Neuronal stem cell (in vitro differentiated cells): ENCODE data around the gene MACROH2A1.

Source experiments
- DNase-seq: peaks from one replicate; pipeline ENCODE4 v3.0.0-alpha.2; 2013; ENCODE audit warnings: low spot score
- H2AFZ ChIP-seq: one replicate; pipeline ENCODE4 v1.6.1; 2013; ENCODE audit warnings: mild to moderate bottlenecking, low read length, inconsistent platforms
- H2AK5ac ChIP-seq: 2 replicates; pipeline ENCODE4 v1.6.1; 2013; ENCODE audit warnings: low read depth, mild to moderate bottlenecking, inconsistent platforms, low read length, moderate library complexity, mixed read lengths
- H2BK120ac ChIP-seq: 2 replicates; pipeline ENCODE4 v1.6.1; 2013; ENCODE audit warnings: low read depth, mild to moderate bottlenecking, inconsistent platforms, low read length, moderate library complexity, mixed read lengths
- H2BK12ac ChIP-seq: one replicate; pipeline ENCODE4 v1.6.1; 2013; ENCODE audit warnings: low read length, inconsistent platforms
- H2BK15ac ChIP-seq: 2 replicates; pipeline ENCODE4 v1.6.1; 2013; ENCODE audit warnings: mild to moderate bottlenecking, low read length, inconsistent platforms, mixed read lengths
- H2BK5ac ChIP-seq: one replicate; pipeline ENCODE4 v1.6.1; 2013; ENCODE audit warnings: inconsistent platforms, mild to moderate bottlenecking, low read length, moderate library complexity
- H3K14ac ChIP-seq: one replicate; pipeline ENCODE4 v1.6.1; 2013; ENCODE audit warnings: low read length, inconsistent platforms
- H3K18ac ChIP-seq: 2 replicates; pipeline ENCODE4 v1.6.1; 2013; ENCODE audit warnings: low read length, inconsistent platforms
- H3K23ac ChIP-seq: 2 replicates; pipeline ENCODE4 v1.6.1; 2013; ENCODE audit warnings: low read depth, mild to moderate bottlenecking, mixed read lengths, low read length, inconsistent platforms; ENCODE audit not compliant: poor library complexity
- H3K27ac ChIP-seq: replicated peaks from 3 replicates; pipeline ENCODE4 v1.5.1; 2013; ENCODE audit warnings: low read length, inconsistent platforms
- H3K27me3 ChIP-seq, 3 experiments: 2 replicates each; pipeline ENCODE4 v1.6.1; 2013; ENCODE audit warnings: low read length in 3 of 3, mild to moderate bottlenecking in 2 of 3, inconsistent platforms in 1 of 3, low read depth in 1 of 3, mixed read lengths in 1 of 3, moderate library complexity in 1 of 3; ENCODE audit not compliant: control insufficient read depth in 3 of 3, insufficient read depth in 3 of 3
- H3K36me3 ChIP-seq, 2 donors: replicated peaks in 1 of 2; 2 replicates each; pipeline ENCODE4 v1.6.1; 2013; ENCODE audit warnings: low read length in 2 of 2; ENCODE audit not compliant: control insufficient read depth in 2 of 2, insufficient read depth in 2 of 2
- H3K4ac ChIP-seq: 2 replicates; pipeline ENCODE4 v1.6.1; 2013; ENCODE audit warnings: inconsistent platforms, mild to moderate bottlenecking, low read length, moderate library complexity
- H3K4me1 ChIP-seq, 2 donors: 1 replicate in 1 of 2; 2 replicates in 1 of 2; pipeline ENCODE4 v1.6.1; 2013; ENCODE audit warnings: low read length in 2 of 2, low read depth in 1 of 2; ENCODE audit not compliant: control insufficient read depth in 2 of 2, insufficient read depth in 1 of 2
- H3K4me2 ChIP-seq: one replicate; pipeline ENCODE4 v1.6.1; 2013; ENCODE audit warnings: mild to moderate bottlenecking, low read length, inconsistent platforms; ENCODE audit not compliant: insufficient read depth, poor library complexity, severe bottlenecking
- H3K4me3 ChIP-seq, 2 donors: 2 replicates each; pipeline ENCODE4 v1.5.1; 2013; ENCODE audit warnings: low read length in 2 of 2, mild to moderate bottlenecking in 2 of 2, inconsistent platforms in 1 of 2, moderate library complexity in 1 of 2
- H3K79me1 ChIP-seq: one replicate; pipeline ENCODE4 v1.6.1; 2013; ENCODE audit warnings: low read depth, mild to moderate bottlenecking, inconsistent platforms, low read length, moderate library complexity
- H3K9ac ChIP-seq: one replicate; pipeline ENCODE4 v1.6.1; 2013; ENCODE audit warnings: mild to moderate bottlenecking, low read depth, low read length, inconsistent platforms; ENCODE audit not compliant: poor library complexity
- H3K9me3 ChIP-seq, 2 donors: replicated peaks in 1 of 2; 2 replicates each; pipeline versions ENCODE3 to v1.6.1; 2013; ENCODE audit warnings: low read length in 2 of 2, mild to moderate bottlenecking in 2 of 2, inconsistent platforms in 1 of 2, low read depth in 1 of 2, mixed read lengths in 1 of 2, moderate library complexity in 1 of 2; ENCODE audit not compliant: control insufficient read depth in 2 of 2, insufficient read depth in 1 of 2
- H4K8ac ChIP-seq: one replicate; pipeline ENCODE4 v1.6.1; 2013; ENCODE audit warnings: low read depth, mild to moderate bottlenecking, inconsistent platforms, low read length, moderate library complexity
- H4K91ac ChIP-seq: one replicate; pipeline ENCODE4 v1.6.1; 2013; ENCODE audit warnings: low read length, low read depth, mild to moderate bottlenecking, inconsistent platforms; ENCODE audit not compliant: poor library complexity
- WGBS, 2 donors: extraction: QIAGEN DNeasy Blood & Tissue Kit; methylation state at CpG; one replicate each; pipeline ENCODE4 v1.1.7; 2013; ENCODE audit warnings: missing lambda C conversion rate in 2 of 2, mixed read lengths in 1 of 2; ENCODE audit not compliant: insufficient read length in 2 of 2, insufficient replicate concordance in 1 of 2; ENCODE audit errors: extremely low coverage in 2 of 2; 5-methylcytosine and 5-hydroxymethylcytosine counted together

Gene MACROH2A1

GRCh38 chr5:135329066-135329912 lies 69.7 kb downstream of the MACROH2A1 start:
- no peaks in the 10 kb centered on the region for H3K4me1 ChIP-seq
- no peak overlapping the region for H3K4ac ChIP-seq
- H3K4me2 ChIP-seq, result no peak overlapping the region
- no peaks in the 10 kb centered on the region for H3K27me3 ChIP-seq
- H3K36me3 ChIP-seq, result peaks cover 9 to 32% of the 10 kb centered on the region in 2 donors
- no peak overlapping the region for H4K8ac ChIP-seq
- H2BK120ac ChIP-seq, result no peak overlapping the region
- H2BK12ac ChIP-seq, result no peak overlapping the region
- H2AFZ ChIP-seq, result no peak overlapping the region
- no peak overlapping the region for H4K91ac ChIP-seq
- no peak overlapping the region for H3K9ac ChIP-seq
- no peak overlapping the region for H3K4me3 ChIP-seq
- no peak overlapping the region for H2AK5ac ChIP-seq
- no peak overlapping the region for H2BK15ac ChIP-seq
- H3K14ac ChIP-seq, result no peak overlapping the region
- H3K79me1 ChIP-seq, result no peaks in the 10 kb centered on the region
- no peak overlapping the region for H3K23ac ChIP-seq
- no peak overlapping the region for H3K27ac ChIP-seq
- no peak overlapping the region for H3K18ac ChIP-seq
- no peaks in the 10 kb centered on the region for H3K9me3 ChIP-seq
- no peak overlapping the region for H2BK5ac ChIP-seq
- no peak for DNase-seq
- no CpG with 5 or more reads among the region's 16 CpGs for WGBS, 2 donors

- Histone ChIP-seq H3K4me3 (no peak overlapping the region), H3K4ac (no peak overlapping the region), H3K4me2 (no peak overlapping the region), H3K23ac (no peak overlapping the region), H2BK5ac (no peak overlapping the region), H2BK12ac (no peak overlapping the region), H2AFZ (no peak overlapping the region), H3K27me3 (peaks cover 0 to 2% (median 0%) of the 10 kb centered on the region in 3 experiments), H2AK5ac (no peak overlapping the region), H3K36me3 (peaks cover 6 to 23% of the 10 kb centered on the region in 2 donors), H4K8ac (no peak overlapping the region), H3K9me3 (no peaks in the 10 kb centered on the region), H3K4me1 (no peaks in the 10 kb centered on the region), H3K27ac (no peak overlapping the region), H2BK15ac (no peak overlapping the region), H3K79me1 (no peaks in the 10 kb centered on the region), H3K14ac (no peak overlapping the region), H3K18ac (no peak overlapping the region), H2BK120ac (no peak overlapping the region), H3K9ac (no peak overlapping the region), H4K91ac (no peak overlapping the region)
- WGBS, 2 donors, result no CpG with 5 or more reads among the region's 5 CpGs
- no peak for DNase-seq
These were observed 70.8 kb downstream of the MACROH2A1 start for GRCh38 chr5:135328128-135328687.

GRCh38 chr5:135327429-135328127 lies 71.5 kb downstream of the MACROH2A1 start:
- Histone ChIP-seq H3K18ac (no peak overlapping the region), H3K79me1 (no peaks in the 10 kb centered on the region), H2AFZ (no peak overlapping the region), H2AK5ac (no peak overlapping the region), H3K4ac (no peak overlapping the region), H3K9ac (no peak overlapping the region), H4K8ac (no peak overlapping the region), H3K14ac (no peak overlapping the region), H3K4me2 (no peak overlapping the region), H2BK5ac (no peak overlapping the region), H3K4me3 (no peak overlapping the region), H2BK15ac (no peak overlapping the region), H3K9me3 (no peaks in the 10 kb centered on the region), H3K4me1 (no peaks in the 10 kb centered on the region), H4K91ac (no peak overlapping the region), H3K23ac (no peak overlapping the region), H2BK120ac (no peak overlapping the region), H3K27ac (no peak overlapping the region), H3K27me3 (peaks cover 0 to 2% (median 0%) of the 10 kb centered on the region in 3 experiments), H2BK12ac (no peak overlapping the region), H3K36me3 (peaks cover 4 to 21% of the 10 kb centered on the region in 2 donors)
- no peak for DNase-seq
- no CpG with 5 or more reads among the region's 12 CpGs for WGBS, 2 donors
